Activated CD4-positive, alpha-beta T cell treated with anti-CD3 and anti-CD28 coated beads, Interleukin-2, Interleukin-4, amounts not matched to agents 100 ng/mL and 50 ng/mL, durations not matched to agents 16 hours and 8 hours (primary cell): Measurements from ENCODE around the gene PRCP.
"Not testable (repeated sequence)": the region's sequence is repeated elsewhere in the genome, so short reads cannot be mapped to it uniquely, and the experiment has no call there.

Source experiments
- DNase-seq: peaks from one replicate; pipeline ENCODE4 v3.0.0-alpha.2; 2020; ENCODE audit warnings: low spot score

PRCP gene

DNA sequence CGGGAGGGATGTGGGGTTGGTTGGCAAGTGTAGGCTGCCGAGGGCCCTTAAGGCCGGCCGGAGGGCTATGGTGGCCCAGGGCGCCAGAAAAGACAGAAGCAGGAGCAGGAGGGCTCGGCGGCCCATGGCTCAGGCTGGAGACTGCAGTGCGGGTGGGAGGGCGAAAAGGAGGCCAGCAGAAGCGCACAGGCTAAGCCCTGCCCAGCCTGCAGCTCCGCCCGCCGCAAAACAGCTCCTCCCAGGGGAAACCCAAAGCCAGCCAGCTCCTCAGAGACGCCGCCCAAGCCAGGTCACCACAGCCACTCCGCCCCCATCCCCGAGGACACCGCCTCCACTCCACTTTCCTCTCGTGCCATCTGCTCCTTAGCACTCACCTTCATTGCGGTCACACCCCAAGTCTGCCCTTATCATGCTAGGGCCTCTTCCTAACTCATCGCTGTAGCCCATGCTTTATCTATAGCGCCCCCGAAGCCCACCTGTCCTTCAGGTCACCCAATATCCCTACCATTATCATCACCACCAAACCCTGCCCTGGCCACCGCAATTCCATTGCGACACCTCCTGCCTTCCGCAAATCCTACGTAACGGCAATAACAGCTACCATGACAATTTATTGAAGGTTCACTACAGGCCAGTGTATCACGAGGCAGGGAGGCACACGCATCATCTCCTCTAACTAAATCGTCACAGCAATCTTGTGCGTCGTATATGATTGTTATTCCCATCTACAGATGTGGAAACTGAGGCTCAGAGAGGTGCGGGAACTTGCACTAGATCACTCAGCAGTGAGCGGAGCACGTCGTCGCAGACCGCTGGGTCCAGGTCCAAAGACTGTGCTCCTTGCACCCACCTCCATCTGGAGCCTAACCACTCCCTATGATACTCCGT, at the start of gene PRCP:
TSS of gene PRCP (minus strand) at position 154 of the 888 bp plus-strand sequence. CDS start at position 126, 28 bp downstream.
- DNase-seq: peak; percentile 97

DNA sequence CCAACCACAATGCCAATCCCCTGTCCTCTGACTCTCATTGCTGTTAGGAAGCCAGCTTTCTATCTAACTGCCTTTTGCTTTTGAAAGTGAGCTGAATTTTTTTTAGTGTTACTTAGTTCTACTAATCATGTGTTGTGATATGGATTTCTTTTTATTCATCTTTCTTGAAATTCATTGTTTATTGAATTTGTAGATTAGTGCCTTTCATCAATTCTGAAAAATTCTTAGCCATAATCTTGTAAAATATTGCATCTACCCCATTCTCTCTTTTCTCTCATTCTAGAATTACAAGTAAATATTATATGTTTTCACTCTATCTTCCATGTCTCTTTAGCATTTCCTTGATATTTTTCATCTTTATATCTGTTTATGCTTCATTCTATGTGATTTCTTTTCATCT, 49.1 kb upstream of the PRCP start:
- no peak for DNase-seq

DNA sequence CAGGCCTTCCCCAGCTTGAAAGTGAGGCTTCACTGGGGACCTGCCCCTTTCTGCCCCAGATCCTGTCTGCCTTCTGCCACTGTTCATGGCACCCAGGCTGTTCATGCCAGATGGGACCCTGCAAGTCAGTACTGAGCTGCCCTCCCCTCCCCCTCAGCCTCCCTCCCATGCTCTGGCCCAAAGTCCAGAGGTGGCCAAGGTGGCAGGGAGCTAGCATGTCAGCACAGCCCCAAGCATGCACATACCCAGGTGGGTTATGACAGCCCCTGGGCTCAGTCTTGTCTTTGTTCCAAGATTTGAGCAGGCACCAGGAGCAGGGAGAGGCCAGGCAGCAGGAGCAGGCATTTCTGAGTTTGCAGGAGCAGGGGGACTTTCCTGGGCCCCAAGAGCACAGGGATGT, 45.5 kb upstream of the PRCP start:
- DNase-seq: no peak

DNA sequence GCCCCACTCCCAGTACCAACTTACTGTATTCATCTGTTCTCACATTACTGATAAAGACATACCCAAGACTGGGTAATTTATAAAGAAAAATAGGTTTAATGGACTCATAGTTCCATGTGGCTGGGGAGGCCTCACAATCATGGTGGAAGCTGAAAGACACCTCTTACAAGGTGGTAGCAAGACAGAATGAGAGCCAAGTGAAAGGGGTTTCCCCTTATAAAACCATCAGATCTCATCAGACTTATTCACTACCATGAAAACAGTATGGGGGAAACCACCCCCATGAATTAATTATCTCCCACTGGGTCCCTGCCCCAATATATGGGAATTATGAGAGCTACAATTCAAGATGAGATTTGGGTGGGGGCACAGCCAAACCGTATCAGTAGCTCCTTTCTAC, 44.8 kb upstream of the PRCP start:
- DNase-seq: not testable (repeated sequence)

DNA sequence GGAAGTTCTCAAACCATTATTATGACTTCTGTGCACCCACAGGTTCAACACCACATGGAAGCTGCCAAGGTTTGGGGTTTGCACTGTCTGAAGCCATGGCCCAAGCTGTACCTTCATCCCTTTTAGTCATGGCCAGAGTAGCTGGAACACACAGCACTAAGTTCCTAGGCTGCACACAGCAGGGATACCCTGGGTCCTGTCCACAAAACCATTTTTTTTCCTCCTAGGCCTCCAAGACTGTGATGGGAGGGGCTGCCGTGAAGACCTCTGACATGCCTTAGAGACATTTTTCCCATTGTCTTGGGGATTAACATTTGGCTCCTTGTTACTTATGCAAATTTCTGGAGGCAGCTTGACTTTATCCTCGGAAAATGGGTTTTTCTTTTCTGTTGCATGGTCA, 44.0 kb upstream of the PRCP start:
- no peak for DNase-seq

DNA sequence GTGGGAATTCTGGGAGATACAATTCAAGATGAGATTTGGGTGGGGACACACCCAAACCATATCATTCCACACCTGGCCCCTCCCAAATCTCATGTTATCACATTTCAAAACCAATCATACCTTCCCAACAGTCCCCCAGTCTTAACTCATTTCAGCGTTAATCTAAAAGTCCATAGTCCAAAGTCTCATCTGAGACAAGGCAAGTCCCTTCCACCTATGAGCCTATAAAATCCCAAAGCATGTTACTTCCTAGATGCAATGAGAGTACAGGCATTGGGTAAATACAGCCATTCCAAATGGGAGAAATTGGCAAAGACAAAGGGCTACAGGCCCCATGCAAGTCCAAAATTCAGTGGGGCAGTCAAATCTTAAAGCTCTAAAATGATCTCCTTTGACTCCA, 43.2 kb upstream of the PRCP start:
- DNase-seq: not testable (repeated sequence)

DNA sequence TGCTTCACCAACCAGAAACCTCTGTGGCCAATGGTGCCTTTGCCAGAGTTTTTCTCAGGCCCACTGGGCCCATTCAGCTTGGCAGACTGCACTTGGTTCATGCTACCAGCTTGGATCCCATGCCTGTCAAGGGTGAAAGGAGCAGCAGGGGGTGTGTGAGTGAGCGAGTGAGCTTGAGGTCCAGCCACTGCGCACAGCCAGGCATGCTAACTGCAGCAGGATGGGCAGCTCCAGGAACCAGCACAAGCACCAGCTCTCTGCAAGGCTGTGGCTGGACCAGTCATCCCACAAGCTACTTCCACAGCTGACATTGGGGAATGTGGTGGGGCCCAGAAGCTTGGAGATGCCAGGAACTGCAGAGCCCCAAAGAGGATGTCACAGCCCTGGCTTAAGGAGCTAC, 42.1 kb upstream of the PRCP start:
- DNase-seq: no peak

DNA sequence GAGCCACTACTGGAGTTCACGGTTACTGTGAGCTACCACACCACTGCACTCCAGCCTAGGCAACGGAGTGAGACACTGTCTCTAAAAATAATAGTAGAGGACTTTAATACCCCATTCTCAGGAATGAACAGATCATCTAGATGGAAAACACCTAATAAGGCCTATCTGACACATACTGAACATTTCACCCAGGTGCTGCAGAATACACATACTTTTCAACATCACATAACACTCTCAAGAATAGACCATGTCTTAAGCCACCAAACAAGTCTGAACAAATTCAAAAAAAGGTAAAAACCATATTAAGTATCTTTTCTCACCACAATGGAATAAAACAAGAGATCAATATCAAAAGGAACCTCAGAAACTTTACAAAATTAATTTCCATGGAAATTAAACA, 39.2 kb upstream of the PRCP start:
- no peak for DNase-seq

DNA sequence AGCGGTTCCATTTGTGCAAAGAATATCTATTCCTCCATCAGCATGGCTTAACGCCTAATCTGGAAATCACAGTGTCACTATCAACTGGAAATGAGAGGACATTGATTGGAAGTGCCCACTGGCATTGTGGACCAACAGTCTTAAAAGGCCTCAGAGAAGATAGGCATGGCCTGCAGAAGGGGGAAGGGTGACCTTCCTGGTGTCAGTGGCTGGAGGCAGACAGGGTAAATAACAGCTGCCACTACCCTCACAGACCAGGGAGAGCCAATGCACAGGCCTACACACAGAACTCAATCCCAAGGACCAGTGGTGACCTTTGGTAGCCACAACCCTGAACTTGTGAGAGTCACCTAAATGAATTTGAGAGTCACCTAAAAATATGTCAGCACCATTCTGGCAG, 37.3 kb upstream of the PRCP start:
- no peak for DNase-seq

DNA sequence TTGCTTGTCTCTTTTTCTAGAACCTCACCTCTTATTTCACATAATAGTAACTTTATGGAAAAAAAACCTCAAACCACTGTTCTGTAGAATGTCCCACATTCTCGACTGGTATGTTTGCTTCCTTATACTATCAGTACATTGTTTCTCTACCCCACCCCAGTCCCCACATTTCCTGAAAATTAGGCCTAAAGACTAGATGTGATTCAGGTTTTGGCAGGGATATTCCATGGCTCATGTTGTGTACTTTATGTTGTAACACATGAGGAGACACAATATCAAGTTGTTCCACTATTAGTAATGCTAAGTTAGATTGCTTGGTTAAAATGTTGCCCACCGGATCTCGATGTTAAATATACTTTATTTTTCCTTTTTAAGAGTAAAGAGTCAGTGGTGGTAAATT, 36.0 kb upstream of the PRCP start:
- no peak for DNase-seq

DNA sequence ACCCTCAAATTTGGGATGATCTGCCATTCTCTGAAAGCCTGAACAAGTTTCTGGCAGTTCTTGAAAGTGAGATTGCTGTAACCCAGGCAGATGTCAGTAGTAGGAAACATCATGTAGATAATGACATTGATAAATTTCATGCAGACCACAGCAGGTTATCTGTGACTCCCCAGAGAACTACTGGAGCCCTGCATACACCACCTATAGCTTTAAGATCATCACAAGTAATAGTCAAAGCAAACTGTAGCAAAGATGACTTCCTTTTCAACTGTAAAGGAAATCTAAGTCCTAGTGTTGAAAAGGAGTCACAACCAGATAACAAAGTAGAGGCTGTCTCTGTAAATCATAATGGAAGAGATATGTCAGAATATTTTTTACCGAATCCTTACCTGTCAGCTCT, 32.3 kb upstream of the PRCP start:
- no peak for DNase-seq

DNA sequence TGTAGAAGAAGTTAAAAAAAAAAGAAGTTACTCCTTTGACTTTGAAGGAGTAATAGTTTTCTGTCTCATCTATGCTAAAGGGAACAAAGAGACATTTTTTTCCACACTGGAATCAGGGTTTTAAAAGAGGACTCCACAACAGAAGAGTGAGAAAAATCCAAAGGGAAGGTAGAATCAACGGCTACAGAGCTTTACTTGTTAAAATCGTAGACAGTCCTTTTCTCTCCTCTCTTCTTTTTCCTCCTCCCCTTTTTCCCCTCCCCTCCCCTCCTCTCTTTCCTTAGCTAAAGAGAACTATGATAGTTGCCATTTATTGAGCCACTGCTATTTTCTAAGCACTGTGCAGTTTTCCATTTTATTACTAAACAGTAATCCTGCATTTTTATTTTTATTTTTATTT, 30.5 kb upstream of the PRCP start:
- DNase-seq: no peak

DNA sequence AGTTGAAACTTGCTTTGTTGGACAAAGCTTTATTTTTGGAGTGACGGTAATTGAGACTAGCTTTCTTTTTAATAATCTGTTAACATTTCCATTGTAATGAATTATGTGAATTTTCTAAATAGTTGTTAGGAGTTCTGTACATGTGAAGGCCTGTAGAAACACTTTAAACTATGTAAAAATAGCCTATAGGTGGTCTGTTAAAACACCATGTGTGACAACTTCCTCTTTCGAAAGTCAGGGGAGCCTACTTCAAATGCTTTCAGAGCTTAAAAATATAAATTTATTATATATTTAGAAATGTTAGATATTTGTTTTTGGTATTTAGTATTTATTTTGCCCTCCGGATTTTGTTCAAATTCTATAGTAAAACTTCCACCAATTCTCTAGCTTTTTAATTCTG, 30.0 kb upstream of the PRCP start:
- no peak for DNase-seq

DNA sequence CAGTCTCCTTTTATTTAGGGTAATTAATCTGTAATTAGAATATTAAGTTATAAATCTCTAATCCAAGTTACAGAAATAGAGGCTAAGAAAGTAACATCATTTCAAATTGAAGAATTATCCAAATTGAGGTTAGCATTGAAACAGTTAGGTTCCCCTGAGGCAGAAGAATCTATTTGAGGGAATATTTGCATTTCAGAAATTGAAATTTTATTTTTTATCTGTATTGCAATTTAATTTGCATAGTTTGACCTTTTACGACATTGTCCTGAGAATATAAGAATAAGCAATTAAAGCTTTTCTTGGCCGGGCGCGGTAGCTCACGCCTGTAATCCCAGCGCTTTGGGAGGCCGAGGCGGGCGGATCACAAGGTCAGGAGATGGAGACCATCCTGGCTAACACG, 28.9 kb upstream of the PRCP start:
- no peak for DNase-seq

DNA sequence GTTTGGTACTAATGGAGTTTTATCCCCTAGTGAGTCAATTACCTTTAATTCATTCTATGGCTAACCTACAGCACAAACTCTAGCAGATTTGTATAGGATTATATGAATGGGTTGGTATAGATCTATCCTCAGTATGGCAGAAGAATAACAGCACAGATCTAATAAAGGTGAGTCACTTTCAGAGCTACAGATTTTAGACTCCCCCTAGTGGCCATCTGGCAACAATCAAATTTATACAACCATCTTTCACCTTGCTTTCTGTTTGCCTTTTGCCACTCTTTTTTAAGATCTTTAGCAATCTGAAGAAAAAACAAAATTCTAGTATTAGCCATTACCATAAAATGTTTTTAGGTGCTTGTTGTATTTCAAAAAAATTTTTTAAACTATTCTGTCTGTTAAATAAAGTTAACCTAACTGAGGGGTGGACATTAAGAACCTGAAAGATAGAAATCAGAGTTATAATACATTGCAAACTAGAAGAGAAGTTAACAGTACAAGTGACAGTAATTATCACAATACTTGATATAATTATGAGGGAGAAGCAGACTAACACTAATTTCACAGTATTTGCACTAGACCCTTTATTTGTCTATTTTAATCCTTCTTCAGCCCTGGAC, 27.1 kb upstream of the PRCP start:
- peak; percentile 60 for DNase-seq

DNA sequence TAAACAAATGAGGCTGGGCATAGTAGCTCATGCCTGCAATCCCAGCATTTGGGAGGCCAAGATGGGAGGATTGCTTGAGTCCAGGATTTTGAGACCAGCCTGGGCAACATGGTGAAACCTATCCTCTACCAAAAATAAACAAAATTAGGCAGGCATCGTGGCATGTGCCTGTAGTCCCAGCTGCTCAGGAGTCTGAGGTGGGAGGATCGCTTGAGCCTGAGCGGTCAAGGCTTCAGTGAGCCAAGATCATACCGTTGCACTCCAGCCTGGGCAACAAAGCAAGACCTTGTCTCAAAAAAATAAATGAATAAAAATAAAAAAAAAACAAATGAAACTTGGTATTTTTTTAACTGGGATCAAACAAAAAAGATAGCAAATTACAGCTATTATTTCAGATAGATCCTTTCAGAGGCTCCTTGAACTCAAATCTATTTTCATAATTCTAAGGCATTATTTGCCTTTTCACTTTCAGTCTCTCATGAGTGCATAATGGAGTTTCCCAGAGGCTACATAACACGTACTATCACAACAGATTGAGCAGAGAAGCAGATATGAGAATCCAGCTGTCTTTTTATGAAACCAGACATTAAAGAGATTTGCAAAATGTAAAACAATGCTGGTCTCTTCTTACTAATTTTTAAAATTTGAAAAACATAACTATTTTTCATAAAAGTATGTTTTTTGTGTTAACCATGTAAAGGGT, 24.4 kb upstream of the PRCP start:
- DNase-seq: no peak

DNA sequence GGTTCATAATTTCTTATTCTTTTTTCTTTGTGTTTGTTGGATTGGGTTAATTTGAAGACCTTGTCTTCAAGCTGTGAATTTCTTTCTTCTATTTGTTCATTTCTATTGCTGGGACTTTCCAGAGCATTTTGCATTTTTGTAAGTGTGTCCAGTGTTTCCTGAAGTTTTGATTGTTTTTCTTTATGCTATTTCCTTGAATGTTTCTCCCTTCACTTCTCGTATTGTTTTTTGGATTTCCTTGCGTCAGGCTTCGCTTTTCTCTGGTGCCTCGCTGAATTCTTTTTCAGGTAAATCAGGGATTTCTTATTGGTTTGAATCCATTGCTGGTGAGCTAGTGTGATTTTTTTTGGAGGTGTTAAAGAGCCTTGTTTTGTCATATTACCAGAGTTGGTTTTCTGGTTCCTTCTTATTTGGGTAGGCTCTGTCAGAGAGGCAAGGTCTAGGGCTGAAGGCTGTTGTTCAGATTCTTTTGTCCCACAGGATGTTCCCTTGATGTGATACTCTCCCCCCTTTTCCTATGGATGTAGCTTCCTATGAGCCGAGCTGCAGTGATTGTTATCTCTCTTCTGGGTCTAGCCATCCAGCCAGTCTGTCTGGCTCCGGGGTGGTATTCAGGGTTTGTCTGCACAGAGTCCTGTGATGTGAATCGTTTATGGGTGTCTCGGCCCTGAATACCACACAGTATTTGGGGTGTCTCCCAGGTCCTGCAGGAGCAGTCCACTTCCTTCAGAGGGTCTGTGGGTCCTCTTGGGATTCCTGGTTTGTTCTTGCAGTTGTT, 22.4 kb upstream of the PRCP start:
- DNase-seq: not testable (repeated sequence)

DNA sequence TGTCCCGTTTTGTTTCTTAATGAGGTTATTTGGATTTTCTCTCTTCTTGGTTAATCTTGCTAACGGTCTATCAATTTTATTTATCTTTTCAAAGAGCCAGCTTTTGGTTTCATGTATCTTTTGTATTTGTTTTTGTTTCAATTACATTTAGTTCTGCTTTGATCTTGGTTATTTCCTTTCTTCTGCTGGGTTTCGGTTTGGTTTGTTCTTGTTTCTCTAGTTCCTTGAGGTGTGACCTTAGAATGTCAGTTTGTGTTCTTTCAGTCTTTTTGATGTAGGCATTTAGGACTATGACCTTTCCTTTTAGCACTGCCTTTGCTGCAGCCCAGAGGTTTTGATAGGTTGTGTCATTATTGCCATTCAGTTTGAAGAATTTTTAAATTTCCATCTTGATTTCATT, 20.0 kb upstream of the PRCP start:
- peak; percentile 23 for DNase-seq

DNA sequence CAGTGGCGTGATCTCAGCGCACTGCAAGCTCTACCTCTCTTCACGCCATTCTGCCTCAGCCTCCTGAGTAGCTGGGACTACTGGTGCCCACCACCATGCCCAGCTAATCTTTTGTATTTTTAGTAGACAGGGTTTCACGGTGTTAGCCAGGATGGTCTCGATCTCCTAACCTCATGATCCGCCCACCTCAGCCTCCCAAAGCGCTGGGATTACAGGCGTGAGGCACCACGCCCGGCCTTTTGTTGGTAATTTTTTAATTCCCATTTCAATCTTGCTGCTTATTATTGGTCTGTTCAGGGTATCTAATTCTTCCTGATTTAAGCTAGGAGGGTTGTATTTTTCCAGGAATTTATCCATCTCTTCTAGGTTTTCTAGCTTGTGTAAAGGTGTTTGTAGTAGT, 19.6 kb upstream of the PRCP start:
- DNase-seq: not testable (repeated sequence)

DNA sequence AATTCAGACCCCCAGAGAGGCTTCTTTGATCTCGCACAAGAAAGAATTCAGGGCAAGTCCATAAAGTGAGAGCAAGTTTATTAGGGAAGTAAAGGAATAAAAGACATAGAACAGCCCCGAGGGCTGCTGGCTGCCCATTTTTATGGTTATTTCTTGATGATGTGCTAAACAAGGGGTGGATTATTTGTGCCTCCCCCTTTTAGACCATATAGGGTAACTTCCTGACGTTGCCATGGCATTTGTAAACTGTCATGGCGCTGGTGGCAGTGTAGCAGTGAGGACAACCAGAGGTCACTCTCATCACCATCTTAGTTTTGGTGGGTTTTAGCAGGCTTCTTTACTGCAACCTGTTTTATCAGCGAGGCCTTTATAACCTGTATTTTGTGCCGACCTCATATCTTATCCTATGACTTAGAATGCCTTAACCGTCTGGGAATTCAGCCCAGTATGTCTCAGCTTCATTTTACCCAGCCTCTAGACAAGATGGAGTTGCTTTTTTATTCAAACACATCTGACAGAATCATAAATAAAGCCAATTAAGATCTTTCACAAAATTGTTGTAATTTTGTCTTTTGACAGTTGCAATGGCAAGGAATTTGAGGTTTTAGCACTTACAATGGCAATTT, 8.9 kb upstream of the PRCP start:
- no peak for DNase-seq

DNA sequence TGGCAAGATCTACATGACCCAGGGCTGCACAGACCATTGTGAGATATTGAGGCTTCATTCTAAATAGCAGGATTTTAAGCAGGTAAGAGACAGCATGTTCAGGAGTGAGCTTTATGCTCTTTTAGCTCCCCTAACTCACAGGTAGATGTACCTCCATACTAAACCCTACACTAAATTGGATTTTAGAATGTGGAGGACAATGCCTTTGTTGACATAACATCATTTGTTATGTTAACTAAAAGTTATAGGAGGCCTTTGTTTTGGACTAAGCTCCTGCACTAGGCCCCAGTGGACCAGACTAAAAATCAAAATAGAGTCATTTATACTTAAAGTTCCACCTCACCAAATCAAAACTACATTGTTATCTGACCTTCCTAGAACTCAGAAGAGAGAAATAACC, 8.1 kb upstream of the PRCP start:
- DNase-seq: no peak

DNA sequence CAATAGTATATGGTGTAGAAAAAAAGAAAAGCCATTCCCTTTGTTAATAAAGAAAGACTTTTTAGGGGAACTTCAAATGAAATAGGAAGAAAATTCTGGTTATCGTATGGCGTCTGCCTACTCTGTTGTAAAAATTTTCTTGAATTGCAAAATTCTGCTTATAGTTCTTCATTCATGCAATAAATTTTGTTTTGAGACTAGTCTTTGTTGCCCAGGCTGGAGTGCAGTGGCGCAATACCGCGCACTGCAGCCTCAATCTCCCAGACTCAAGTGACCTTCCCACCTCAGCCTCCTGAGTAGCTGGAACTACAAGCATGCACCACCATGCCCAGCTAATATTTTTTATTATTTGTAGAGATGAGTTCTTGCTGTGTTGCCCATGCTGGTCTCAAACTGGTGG, 7.1 kb upstream of the PRCP start:
- no peak for DNase-seq
